GM21423 (cell line): Measurements from ENCODE around the gene KCNV2.
"Not testable (repeated sequence)": the region's sequence is repeated elsewhere in the genome, so short reads cannot be mapped to it uniquely, and the experiment has no call there.

ENCODE experiments used
- ATAC-seq: cut with Tn5 transposase; IDR thresholded peaks from one replicate; pipeline ENCODE4 v1.9.1; 2021; ENCODE audit warnings: mild to moderate bottlenecking, moderate library complexity; ENCODE audit not compliant: unreplicated experiment

KCNV2 gene

GRCh38 chr9:2717385-2717784, at the start of gene KCNV2:
Gene KCNV2 (plus strand): TSS chr9:2717510. CDS start chr9:2717740, 230 bp downstream.
- ATAC-seq = no peak

- ATAC-seq = no peak
These were observed 44.1 kb upstream of the KCNV2 start for GRCh38 chr9:2673161-2673560.

- ATAC-seq = no peak
These were observed 43.0 kb upstream of the KCNV2 start for GRCh38 chr9:2674141-2674824.

GRCh38 chr9:2675834-2676233, 41.5 kb upstream of the KCNV2 start:
- ATAC-seq = no peak

- no peak for ATAC-seq
These were observed 40.8 kb upstream of the KCNV2 start for GRCh38 chr9:2676466-2676865.

- ATAC-seq = no peak
These were observed 39.1 kb upstream of the KCNV2 start for GRCh38 chr9:2677915-2678889.

GRCh38 chr9:2679011-2679410, 38.3 kb upstream of the KCNV2 start:
- no peak for ATAC-seq

GRCh38 chr9:2681981-2682380, 35.3 kb upstream of the KCNV2 start:
- ATAC-seq = no peak

GRCh38 chr9:2686911-2687310, 30.4 kb upstream of the KCNV2 start:
- no peak for ATAC-seq

GRCh38 chr9:2688636-2689035, 28.7 kb upstream of the KCNV2 start:
- no peak for ATAC-seq

GRCh38 chr9:2691212-2691611, 26.1 kb upstream of the KCNV2 start:
- ATAC-seq = no peak

GRCh38 chr9:2691626-2692025, 25.7 kb upstream of the KCNV2 start:
- ATAC-seq = no peak

GRCh38 chr9:2693056-2693455, 24.3 kb upstream of the KCNV2 start:
- ATAC-seq = no peak

- ATAC-seq = no peak
These were observed 19.8 kb upstream of the KCNV2 start for GRCh38 chr9:2697492-2697891.

- no peak for ATAC-seq
These were observed 16.9 kb upstream of the KCNV2 start for GRCh38 chr9:2700398-2700797.

GRCh38 chr9:2700909-2701550, 16.3 kb upstream of the KCNV2 start:
- no peak for ATAC-seq

GRCh38 chr9:2704504-2704903, 12.8 kb upstream of the KCNV2 start:
- ATAC-seq = no peak

GRCh38 chr9:2707256-2707655, 10.1 kb upstream of the KCNV2 start:
- not testable (repeated sequence) for ATAC-seq

GRCh38 chr9:2709645-2710101, 7.6 kb upstream of the KCNV2 start:
- ATAC-seq = no peak

- ATAC-seq = no peak
These were observed 5.6 kb upstream of the KCNV2 start for GRCh38 chr9:2711716-2712115.

GRCh38 chr9:2718001-2718697, 839 bp downstream of the KCNV2 start:
- ATAC-seq = no peak
